GM12873 (cell line): ENCODE results near the gene TRAPPC8.

Experiments used
- TF ChIP-seq, protein P1 (sequence below): IDR thresholded peaks from 2 replicates; pipeline ENCODE4 v1.5.1; 2012; ENCODE audit warnings: low read depth, mild to moderate bottlenecking, moderate library complexity, low read length, control low read depth; ENCODE audit not compliant: insufficient read depth; ENCODE audit errors: missing control alignments

Gene TRAPPC8

DNA sequence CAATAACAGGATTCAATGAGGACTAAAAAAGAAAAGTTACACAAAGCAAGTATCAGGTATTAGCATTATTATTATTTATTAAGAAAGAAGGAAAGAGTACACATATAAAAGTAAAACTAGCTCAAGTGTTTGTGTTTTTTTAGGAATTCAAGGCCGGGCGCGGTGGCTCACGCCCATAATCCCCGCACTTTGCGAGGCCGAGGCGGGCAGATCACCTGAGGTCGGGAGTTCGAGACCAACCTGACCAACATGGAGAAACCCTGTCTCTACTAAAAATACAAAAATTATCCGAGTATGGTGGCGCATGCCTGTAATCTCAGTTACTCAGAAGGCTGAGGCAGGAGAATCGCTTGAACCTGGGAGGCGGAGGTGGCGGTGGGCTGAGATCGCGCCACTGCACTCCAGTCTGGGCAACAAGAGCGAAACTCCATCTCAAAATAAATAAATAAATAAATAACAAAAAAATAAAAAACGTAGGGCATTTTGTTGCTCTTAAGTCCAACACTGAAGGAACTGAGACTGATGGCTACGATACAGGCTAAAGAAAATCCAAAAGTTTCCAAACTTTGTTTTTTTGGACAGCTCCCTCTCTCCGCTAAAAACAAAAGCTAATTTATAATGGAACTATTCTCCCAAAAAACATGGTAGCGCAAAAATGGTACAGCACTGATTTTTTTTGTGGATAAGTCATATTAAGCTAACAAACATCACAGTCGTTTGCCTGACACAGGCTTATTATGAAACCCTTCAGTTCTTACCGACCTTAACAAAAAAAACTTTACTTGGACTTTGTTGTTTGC is 1.7 kb downstream of the TRAPPC8 start:
- TF ChIP-seq, protein P1, sequence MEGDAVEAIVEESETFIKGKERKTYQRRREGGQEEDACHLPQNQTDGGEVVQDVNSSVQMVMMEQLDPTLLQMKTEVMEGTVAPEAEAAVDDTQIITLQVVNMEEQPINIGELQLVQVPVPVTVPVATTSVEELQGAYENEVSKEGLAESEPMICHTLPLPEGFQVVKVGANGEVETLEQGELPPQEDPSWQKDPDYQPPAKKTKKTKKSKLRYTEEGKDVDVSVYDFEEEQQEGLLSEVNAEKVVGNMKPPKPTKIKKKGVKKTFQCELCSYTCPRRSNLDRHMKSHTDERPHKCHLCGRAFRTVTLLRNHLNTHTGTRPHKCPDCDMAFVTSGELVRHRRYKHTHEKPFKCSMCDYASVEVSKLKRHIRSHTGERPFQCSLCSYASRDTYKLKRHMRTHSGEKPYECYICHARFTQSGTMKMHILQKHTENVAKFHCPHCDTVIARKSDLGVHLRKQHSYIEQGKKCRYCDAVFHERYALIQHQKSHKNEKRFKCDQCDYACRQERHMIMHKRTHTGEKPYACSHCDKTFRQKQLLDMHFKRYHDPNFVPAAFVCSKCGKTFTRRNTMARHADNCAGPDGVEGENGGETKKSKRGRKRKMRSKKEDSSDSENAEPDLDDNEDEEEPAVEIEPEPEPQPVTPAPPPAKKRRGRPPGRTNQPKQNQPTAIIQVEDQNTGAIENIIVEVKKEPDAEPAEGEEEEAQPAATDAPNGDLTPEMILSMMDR, result no peak

DNA sequence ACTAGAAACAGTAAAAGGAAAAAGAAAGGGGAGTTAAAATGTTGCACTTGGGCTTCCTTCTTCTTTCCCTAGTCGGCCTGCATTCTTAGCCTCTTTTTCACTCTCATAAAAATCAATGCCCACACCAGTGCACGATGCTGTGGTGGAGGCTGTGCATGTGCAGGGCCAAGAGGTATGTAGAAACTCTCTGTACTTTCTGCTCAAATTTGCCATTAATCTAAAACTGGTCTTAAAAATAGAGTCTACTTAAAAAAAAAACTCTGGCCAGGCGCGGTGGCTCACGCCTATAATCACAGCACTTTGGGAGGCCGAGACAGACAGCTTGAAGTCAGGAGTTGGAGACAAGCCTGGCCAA is 11.1 kb downstream of the TRAPPC8 start:
- TF ChIP-seq, protein P1, result no peak

DNA sequence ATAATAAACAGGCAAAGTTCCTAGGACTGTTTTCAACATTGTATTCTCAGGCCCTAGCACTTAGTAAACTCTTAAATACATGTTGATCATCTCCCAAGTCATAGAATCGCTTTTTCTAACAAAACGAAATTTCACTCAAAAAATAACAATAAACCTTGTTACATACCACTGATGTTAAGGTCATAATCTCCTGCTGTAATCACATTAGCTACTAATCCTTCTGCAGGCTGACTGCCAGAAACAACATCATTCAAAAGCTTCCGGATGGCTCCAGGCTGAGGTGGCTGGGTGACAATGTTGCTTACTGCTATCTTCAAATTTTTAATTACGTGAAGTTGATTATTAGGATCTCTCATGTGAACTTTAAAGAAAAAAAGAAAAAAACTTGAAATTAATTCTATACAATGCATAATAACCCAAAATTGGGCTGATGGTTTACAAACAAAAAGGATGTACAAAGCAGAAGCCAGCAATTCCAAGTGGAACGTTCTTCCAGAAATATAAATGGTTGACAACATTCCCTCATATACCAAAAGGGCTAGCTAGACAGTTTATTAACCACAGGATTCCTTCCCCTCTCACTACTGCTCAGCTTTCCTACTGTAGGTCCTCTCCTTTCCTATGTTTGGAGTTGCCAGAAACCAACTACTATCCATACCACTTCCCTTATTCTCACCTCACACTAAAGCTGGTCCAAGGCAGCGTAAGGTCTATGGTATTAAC is 11.6 kb downstream of the TRAPPC8 start:
- TF ChIP-seq, protein P1, result no peak

DNA sequence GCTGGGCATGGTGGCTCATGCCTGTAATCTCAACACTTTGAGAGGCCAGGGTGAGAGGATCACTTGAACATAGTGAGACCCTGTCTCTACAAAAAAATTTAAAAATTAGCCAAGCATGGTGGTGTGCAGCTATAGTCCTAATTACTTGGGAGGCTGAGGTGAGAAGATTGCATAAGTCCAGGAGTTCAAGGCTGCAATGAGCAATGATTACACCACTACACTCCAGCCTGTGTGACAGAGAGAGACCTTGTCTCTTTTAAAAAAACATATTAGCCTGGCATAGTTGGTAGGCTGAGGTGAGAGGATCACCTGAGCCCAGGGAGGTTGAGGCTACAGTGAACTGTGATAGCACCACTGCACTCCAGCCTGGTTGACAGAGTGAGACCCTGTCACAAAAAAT is 13.7 kb downstream of the TRAPPC8 start:
- TF ChIP-seq, protein P1, result no peak

DNA sequence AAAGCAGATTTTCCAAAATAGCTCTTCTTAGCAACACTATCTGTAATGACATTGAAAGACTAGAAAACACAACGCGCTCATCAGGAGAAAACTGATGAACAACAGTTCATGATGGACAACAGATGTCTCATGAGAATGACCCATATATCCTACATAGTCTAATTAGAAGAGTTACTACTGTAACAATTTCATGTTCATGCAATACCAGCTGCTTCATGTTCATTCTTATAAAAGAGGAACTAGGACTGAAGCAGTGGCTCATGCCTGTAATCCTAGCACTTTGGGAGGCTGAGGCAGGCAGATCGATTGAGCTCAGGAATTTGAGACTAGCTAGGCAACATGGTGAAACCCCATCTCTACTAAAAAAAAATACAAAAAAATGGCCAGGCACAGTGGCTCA is 22.7 kb downstream of the TRAPPC8 start:
- TF ChIP-seq, protein P1, result no peak

DNA sequence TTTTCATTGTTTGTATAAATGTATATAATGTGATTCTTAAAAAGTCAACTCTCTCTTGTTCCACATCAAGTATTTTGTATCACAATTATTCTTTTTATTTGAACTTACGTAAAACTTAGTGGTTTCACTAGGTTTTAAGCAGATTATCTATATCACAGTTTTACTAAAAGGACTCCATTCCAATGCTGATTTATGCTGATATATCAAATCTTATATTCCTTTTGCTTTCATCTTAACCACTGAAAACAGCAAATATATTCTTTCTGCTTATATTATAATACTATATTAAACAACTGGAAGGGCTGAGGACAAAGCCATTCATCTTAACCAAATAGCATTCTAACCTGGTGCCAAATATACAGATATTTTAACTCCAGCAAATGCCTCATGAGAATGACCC is 24.2 kb downstream of the TRAPPC8 start:
- TF ChIP-seq, protein P1, result no peak

DNA sequence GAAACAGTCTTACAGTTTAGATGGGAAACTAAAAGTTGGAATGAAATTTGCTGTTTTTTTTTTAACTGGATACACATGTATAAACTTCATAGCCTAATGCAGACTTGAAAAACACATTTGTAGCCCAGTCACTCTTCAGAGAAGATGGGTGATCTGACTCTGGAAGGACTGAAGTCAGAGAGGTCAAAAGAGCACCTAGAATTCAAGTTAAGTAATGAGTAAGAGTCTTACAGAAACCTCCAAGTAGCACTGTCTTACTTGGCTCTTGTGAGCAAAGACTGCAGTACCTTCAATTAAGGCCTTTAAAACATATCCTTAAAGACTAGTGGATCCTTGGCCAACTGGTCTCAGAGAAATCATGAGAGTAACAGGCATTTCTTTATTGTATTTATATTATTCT is 41.9 kb downstream of the TRAPPC8 start:
- TF ChIP-seq, protein P1, result no peak
